PC-3 (cell line): ENCODE data around the gene RPS15A. TPM values are rescaled to one million over a fixed set of nuclear protein-coding genes. Genes with fewer than 3 reads are reported as not detected.

ENCODE experiments used
- ATAC-seq: fragments of 200-7000 bp; cut with Tn5 transposase; 2 replicates; pipeline ENCODE4 v1.9.1; 2020; ENCODE audit warnings: mild to moderate bottlenecking, moderate library complexity
- BruUV-seq: library from RNA; stranded (reverse); fragments of 400-500 nt; replicated peaks from 2 replicates; lab custom pipeline; 2021; lab: Mats Ljungman, UMichigan
- CTCF ChIA-PET: fragments of 300-600 bp; sonication (Branson Sonifier 250); formaldehyde crosslinking; loops from one replicate; lab custom pipeline; 2022; ENCODE audit warnings: antibody characterized with exemption; lab: Charles Lee
- POLR2A ChIA-PET: fragments of 300-600 bp; sonication (Branson Sonifier 250); formaldehyde crosslinking; loops from one replicate; lab custom pipeline; 2022; ENCODE audit warnings: antibody characterized with exemption; ENCODE audit not compliant: unreplicated experiment; lab: Charles Lee
- DNase-seq: peaks from one replicate; pipeline ENCODE4 v3.0.0-alpha.2; 2015
- H2AFZ ChIP-seq: fragments of 300-600 bp; sonication (generic); 2 replicates; pipeline ENCODE4 v1.6.0; 2016; ENCODE audit warnings: antibody characterized with exemption, low read length
- H3F3A ChIP-seq: fragments of 300-600 bp; sonication (generic); one replicate; pipeline ENCODE4 v1.6.0; 2017; ENCODE audit warnings: antibody characterized with exemption, low read length, control low read depth, mild to moderate bottlenecking; ENCODE audit not compliant: unreplicated experiment
- H3K27ac ChIP-seq: fragments of 300-600 bp; sonication (generic); 2 replicates; pipeline ENCODE4 v1.5.1; 2016; ENCODE audit warnings: mild to moderate bottlenecking, low read length
- H3K27me3 ChIP-seq: fragments of 300-600 bp; sonication (generic); 2 replicates; pipeline ENCODE4 v1.6.1; 2016; ENCODE audit warnings: low read length, mixed read lengths
- H3K36me3 ChIP-seq: fragments of 300-600 bp; sonication (generic); 2 replicates; pipeline ENCODE4 v1.6.1; 2016; ENCODE audit warnings: low read depth, mixed run types, low read length, mixed read lengths
- H3K4me1 ChIP-seq: fragments of 300-600 bp; sonication (generic); 2 replicates; pipeline ENCODE4 v1.5.1; 2016; ENCODE audit warnings: low read length; ENCODE audit not compliant: insufficient read depth
- H3K4me2 ChIP-seq: fragments of 300-600 bp; sonication (generic); 2 replicates; pipeline ENCODE4 v1.6.0; 2016; ENCODE audit warnings: low read length
- H3K4me3 ChIP-seq: fragments of 300-600 bp; sonication (generic); 2 replicates; pipeline ENCODE4 v1.5.1; 2016; ENCODE audit warnings: mild to moderate bottlenecking, low read length, mixed read lengths
- H3K79me2 ChIP-seq: fragments of 300-600 bp; sonication (generic); 2 replicates; pipeline ENCODE4 v1.6.1; 2017; ENCODE audit warnings: low read length, mixed read lengths
- H3K9ac ChIP-seq: fragments of 300-600 bp; sonication (generic); 2 replicates; pipeline ENCODE4 v1.6.0; 2016; ENCODE audit warnings: mild to moderate bottlenecking, low read length
- H3K9me2 ChIP-seq: fragments of 300-600 bp; sonication (generic); replicated peaks from 2 replicates; pipeline ENCODE4 v1.6.1; 2016; ENCODE audit warnings: mixed run types, low read length, mixed read lengths
- H3K9me3 ChIP-seq: fragments of 300-600 bp; sonication (generic); 2 replicates; pipeline ENCODE4 v1.6.1; 2016; ENCODE audit warnings: low read length, mixed read lengths
- H4K20me1 ChIP-seq: fragments of 300-600 bp; sonication (generic); 2 replicates; pipeline ENCODE4 v1.6.1; 2016; ENCODE audit warnings: low read length, mixed read lengths
- CTCF ChIP-seq: fragments of 300-600 bp; sonication (generic); conservative IDR thresholded peaks from 2 replicates; pipeline ENCODE4 v1.5.1; 2017; ENCODE audit warnings: antibody characterized with exemption, low read depth, mild to moderate bottlenecking, low read length
- EZH2 ChIP-seq: fragments of 300-600 bp; sonication (generic); IDR thresholded peaks from one replicate; pipeline ENCODE4 v1.6.1; 2017; ENCODE audit warnings: antibody characterized with exemption, mild to moderate bottlenecking, low read length; ENCODE audit not compliant: unreplicated experiment
- EZH2phosphoT487 ChIP-seq: fragments of 300-600 bp; sonication (generic); IDR thresholded peaks from 2 replicates; pipeline ENCODE4 v1.6.1; 2018; ENCODE audit warnings: mild to moderate bottlenecking, antibody characterized with exemption, low read length, borderline replicate concordance
- intact Hi-C: fragments of 100-400 bp; cut with micrococcal nuclease; formaldehyde crosslinking; loops from 2 replicates; pipeline ENCODE4 v1.9.0; 2023
- total RNA-seq: library from RNA; depleted of rRNA; stranded (reverse); fragments of >200 nt; gene quantifications from 2 replicates; pipeline ENCODE4 v1.2.3, GENCODE V29; 2014

RPS15A gene
- total RNA-seq, 1 experiment from 2014 or later = 1,198 TPM

- no peaks in the 10 kb centered on the region for H3K79me2 ChIP-seq
- no TSS peak for BruUV-seq
- no peaks in the 10 kb centered on the region for H3K27me3 ChIP-seq
- H3K9me2 ChIP-seq = no peaks in the 10 kb centered on the region
- no peak for TF ChIP-seq EZH2phosphoT487
- TF ChIP-seq CTCF = no peak
- no peak for TF ChIP-seq EZH2
- H3K27ac ChIP-seq = no peak overlapping the region
- DNase-seq (no peak), ATAC-seq (no peak)
- no peak overlapping the region for H2AFZ ChIP-seq
- H3K36me3 ChIP-seq = peaks cover 64% of the 10 kb centered on the region
- no peaks in the 10 kb centered on the region for H4K20me1 ChIP-seq
- POLR2A ChIA-PET = no interaction called here
- no peak overlapping the region for H3K9ac ChIP-seq
- intact Hi-C loops = no loop called here
- no peaks in the 10 kb centered on the region for H3K9me3 ChIP-seq
- no peaks in the 10 kb centered on the region for H3F3A ChIP-seq
- no peak overlapping the region for H3K4me2 ChIP-seq
- H3K4me3 ChIP-seq = no peak overlapping the region
- H3K4me1 ChIP-seq = no peaks in the 10 kb centered on the region
- CTCF ChIA-PET = no interaction called here
Measured at GRCh38 chr16:18832613-18833012, 42.5 kb upstream of the RPS15A start.

- H3K9me3 ChIP-seq = no peaks in the 10 kb centered on the region
- ChIA-PET CTCF (no interaction called here), POLR2A (no interaction called here)
Measured at GRCh38 chr16:18832006-18832405, 41.9 kb upstream of the RPS15A start.

More at GRCh38 chr16:18832006-18832405, 41.9 kb upstream of the RPS15A start:
- intact Hi-C loops = no loop called here
- H3K36me3 ChIP-seq = peaks cover 64% of the 10 kb centered on the region
- H3K4me3 ChIP-seq = no peak overlapping the region
- H3K27me3 ChIP-seq = no peaks in the 10 kb centered on the region
- no peaks in the 10 kb centered on the region for H3K4me1 ChIP-seq
- DNase-seq (no peak), ATAC-seq (no peak)
- H3K27ac ChIP-seq = no peak overlapping the region
- H2AFZ ChIP-seq = no peak overlapping the region
- H3K79me2 ChIP-seq = no peaks in the 10 kb centered on the region
- H3F3A ChIP-seq = no peaks in the 10 kb centered on the region
- no peaks in the 10 kb centered on the region for H3K9me2 ChIP-seq
- no TSS peak for BruUV-seq
- no peak overlapping the region for H3K4me2 ChIP-seq
- no peaks in the 10 kb centered on the region for H4K20me1 ChIP-seq
- TF ChIP-seq EZH2phosphoT487 (no peak), CTCF (no peak), EZH2 (no peak)
- no peak overlapping the region for H3K9ac ChIP-seq
